ENCODE results near the gene LY6G6C.

Gene LY6G6C

DNA sequence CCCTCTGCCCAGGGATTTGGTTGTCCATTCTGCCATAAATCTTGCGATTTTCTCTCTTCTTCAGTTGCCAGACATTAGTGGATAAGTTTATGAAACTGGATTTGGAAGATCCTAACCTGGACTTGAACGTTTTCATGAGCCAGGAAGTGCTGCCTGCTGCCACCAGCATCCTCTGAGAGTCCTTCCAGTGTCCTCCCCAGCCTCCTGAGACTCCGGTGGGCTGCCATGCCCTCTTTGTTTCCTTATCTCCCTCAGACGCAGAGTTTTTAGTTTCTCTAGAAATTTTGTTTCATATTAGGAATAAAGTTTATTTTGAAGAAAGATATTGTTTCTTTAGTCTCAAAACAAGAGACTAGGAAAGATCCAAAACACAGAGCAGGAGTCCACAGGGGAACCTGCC, 40.8 kb upstream of the LY6G6C start, which contains the start of gene SAPCD1 (continued):
- TF ChIP-seq ZNF654 (tag by site-specific recombination; IDR thresholded peaks at IDR 0.05; ENCODE audit: low read depth) (no peak), ZNF777 (tag by site-specific recombination; IDR thresholded peaks at IDR 0.05; ENCODE audit: borderline replicate concordance) (no peak)

GRCh38 chr6:31761343-31761742, 39.8 kb upstream of the LY6G6C start:
- Histone ChIP-seq H3K27ac (ENCODE audit: extremely low read depth, low read depth, low read length) (no peak overlapping the region), H3K9me3 (ENCODE audit: control insufficient read depth, insufficient read depth, low read depth, low read length) (no peaks in the 10 kb centered on the region), H3K4me1 (ENCODE audit: control insufficient read depth, insufficient read depth, low read length) (no peaks in the 10 kb centered on the region), H3K36me3 (ENCODE audit: control insufficient read depth in 2 of 2, insufficient read depth in 1 of 2, low read length in 2 of 2) (peaks cover 14 to 70% of the 10 kb centered on the region in 2 experiments; a peak in 2 of 3 replicates), H3K4me3 (ENCODE audit: low read depth, low read length) (no peak overlapping the region)
- POLR2A ChIA-PET, result interaction anchor here (1.4 to 1.7 kb wide), 2 partner anchors 9 to 16 kb away, joined by 4 to 5 read pairs; partner anchors contain the start of gene VWA7
- CTCF ChIA-PET, result interaction anchor here (3.9 kb wide), 1 partner anchor 8 kb away, joined by 33 read pairs; no protein-coding TSS in a partner anchor
- TF ChIP-seq GLIS2 (tag by site-specific recombination; IDR thresholded peaks at IDR 0.05) (no peak), AEBP2 (tag by site-specific recombination; IDR thresholded peaks at IDR 0.05; ENCODE audit: borderline replicate concordance) (no peak), ZNF121 (tag by site-specific recombination; IDR thresholded peaks at IDR 0.05) (no peak), ZNF202 (tag by site-specific recombination; IDR thresholded peaks at IDR 0.05; ENCODE audit: borderline replicate concordance) (no peak), OSR2 (tag by site-specific recombination; IDR thresholded peaks at IDR 0.05) (no peak), ZNF350 (tag by site-specific recombination; IDR thresholded peaks at IDR 0.05) (no peak), ZNF747 (tag by site-specific recombination; IDR thresholded peaks at IDR 0.05) (no peak), OVOL3 (tag by site-specific recombination; IDR thresholded peaks at IDR 0.05) (no peak), ZNF174 (tag by site-specific recombination; IDR thresholded peaks at IDR 0.05) (no peak), ZBTB8A (tag by site-specific recombination; IDR thresholded peaks at IDR 0.05) (no peak), ZNF514 (tag by site-specific recombination; IDR thresholded peaks at IDR 0.05) (no peak), SALL2 (tag by site-specific recombination; IDR thresholded peaks at IDR 0.05; ENCODE audit: borderline replicate concordance) (no peak), ZNF391 (tag by site-specific recombination; IDR thresholded peaks at IDR 0.05; ENCODE audit: borderline replicate concordance, low read depth) (no peak)
- TF ChIP-seq, protein P1, sequence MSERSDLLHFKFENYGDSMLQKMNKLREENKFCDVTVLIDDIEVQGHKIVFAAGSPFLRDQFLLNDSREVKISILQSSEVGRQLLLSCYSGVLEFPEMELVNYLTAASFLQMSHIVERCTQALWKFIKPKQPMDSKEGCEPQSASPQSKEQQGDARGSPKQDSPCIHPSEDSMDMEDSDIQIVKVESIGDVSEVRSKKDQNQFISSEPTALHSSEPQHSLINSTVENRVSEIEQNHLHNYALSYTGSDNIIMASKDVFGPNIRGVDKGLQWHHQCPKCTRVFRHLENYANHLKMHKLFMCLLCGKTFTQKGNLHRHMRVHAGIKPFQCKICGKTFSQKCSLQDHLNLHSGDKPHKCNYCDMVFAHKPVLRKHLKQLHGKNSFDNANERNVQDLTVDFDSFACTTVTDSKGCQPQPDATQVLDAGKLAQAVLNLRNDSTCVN (tag by site-specific recombination; optimal IDR thresholded peaks at IDR 0.05), result no peak
- TF ChIP-seq, protein P2, sequence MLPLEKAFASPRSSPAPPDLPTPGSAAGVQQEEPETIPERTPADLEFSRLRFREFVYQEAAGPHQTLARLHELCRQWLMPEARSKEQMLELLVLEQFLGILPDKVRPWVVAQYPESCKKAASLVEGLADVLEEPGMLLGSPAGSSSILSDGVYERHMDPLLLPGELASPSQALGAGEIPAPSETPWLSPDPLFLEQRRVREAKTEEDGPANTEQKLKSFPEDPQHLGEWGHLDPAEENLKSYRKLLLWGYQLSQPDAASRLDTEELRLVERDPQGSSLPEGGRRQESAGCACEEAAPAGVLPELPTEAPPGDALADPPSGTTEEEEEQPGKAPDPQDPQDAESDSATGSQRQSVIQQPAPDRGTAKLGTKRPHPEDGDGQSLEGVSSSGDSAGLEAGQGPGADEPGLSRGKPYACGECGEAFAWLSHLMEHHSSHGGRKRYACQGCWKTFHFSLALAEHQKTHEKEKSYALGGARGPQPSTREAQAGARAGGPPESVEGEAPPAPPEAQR (tag by site-specific recombination; IDR thresholded peaks at IDR 0.05), result no peak

DNA sequence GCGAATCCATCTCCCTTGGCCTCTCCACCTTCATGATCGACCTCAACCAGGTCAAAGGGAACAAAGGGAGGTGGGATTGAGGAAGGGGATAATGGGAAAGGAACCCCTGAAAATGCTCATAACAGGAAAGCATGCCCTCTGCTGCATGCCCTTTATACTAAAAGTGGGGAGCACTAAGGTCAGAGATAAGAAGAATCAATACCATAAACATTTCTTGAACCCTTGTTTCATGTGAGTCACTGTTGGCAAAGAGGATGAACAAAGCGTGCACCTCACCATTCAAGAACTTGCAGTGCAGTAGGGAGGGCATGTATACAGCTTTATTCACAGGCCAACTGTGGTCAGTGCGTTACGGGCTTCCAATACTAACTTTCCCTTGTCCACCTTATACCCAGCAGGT, 39.2 kb upstream of the LY6G6C start:
- TF ChIP-seq ZNF624 (tag by site-specific recombination; IDR thresholded peaks at IDR 0.05) (no peak), KLF8 (tag by site-specific recombination; IDR thresholded peaks at IDR 0.05) (no peak), ZNF529 (tag by site-specific recombination; IDR thresholded peaks at IDR 0.05; ENCODE audit: insufficient replicate concordance) (no peak), REPIN1 (tag by site-specific recombination; IDR thresholded peaks at IDR 0.05; ENCODE audit: low read depth) (no peak)
- Histone ChIP-seq H3K9me3 (ENCODE audit: control insufficient read depth, insufficient read depth, low read depth, low read length) (no peaks in the 10 kb centered on the region), H3K27ac (ENCODE audit: extremely low read depth, low read depth, low read length) (no peak overlapping the region), H3K4me3 (ENCODE audit: low read depth, low read length) (no peak overlapping the region), H3K36me3 (ENCODE audit: control insufficient read depth in 2 of 2, insufficient read depth in 1 of 2, low read length in 2 of 2) (peaks cover 14 to 70% of the 10 kb centered on the region in 2 experiments; a peak in 2 of 3 replicates), H3K4me1 (ENCODE audit: control insufficient read depth, insufficient read depth, low read length) (no peaks in the 10 kb centered on the region)
- POLR2A ChIA-PET, result interaction anchor here (0.6 to 1.7 kb wide), 3 partner anchors 8 to 20 kb away, joined by 3 to 5 read pairs (median 4); partner anchors contain the start of gene VWA7
- CTCF ChIA-PET, result interaction anchor here (3.9 kb wide), 1 partner anchor 9 kb away, joined by 33 read pairs; no protein-coding TSS in a partner anchor
